GM12878 (cell line): ENCODE measurements around the gene PMM1. TPM values are rescaled to one million over a fixed set of nuclear protein-coding genes. Genes with fewer than 3 reads are reported as not detected.

ENCODE experiments used
- ATAC-seq: fragments of 200-7000 bp; cut with Tn5 transposase; 3 replicates; pipeline ENCODE4 v1.9.1; 2020; ENCODE audit warnings: mild to moderate bottlenecking, moderate library complexity
- BruUV-seq: library from RNA; stranded (reverse); fragments of 400-500 nt; replicated peaks from 2 replicates; lab custom pipeline; 2021; lab: Mats Ljungman, UMichigan
- CTCF ChIA-PET: fragments of 300-600 bp; sonication (Branson Sonifier 250); formaldehyde crosslinking; extraction: SDS; loops from one replicate; lab custom pipeline; 2021; ENCODE audit warnings: inconsistent platforms; lab: Yijun Ruan, JAX
- POLR2A ChIA-PET: fragments of 350-600 bp; formaldehyde crosslinking; extraction: SDS; loops from one replicate; lab custom pipeline; 2021; ENCODE audit warnings: inconsistent platforms; lab: Charles Lee
- RAD21 ChIA-PET: fragments of 300-600 bp; sonication (Branson Sonifier 250); formaldehyde crosslinking; loops from one replicate; lab custom pipeline; 2023; ENCODE audit warnings: antibody characterized with exemption; ENCODE audit not compliant: unreplicated experiment; lab: Charles Lee
- SMC1A ChIA-PET: fragments of 300-600 bp; sonication (Branson Sonifier 250); formaldehyde crosslinking; loops from one replicate; lab custom pipeline; 2023; ENCODE audit not compliant: unreplicated experiment, uncharacterized antibody; lab: Charles Lee
- DNase-seq: peaks from one replicate; pipeline ENCODE4 v3.0.0-alpha.2; 2011; ENCODE audit warnings: low read depth, low spot score
- FAIRE-seq: peaks from 3 replicates; lab custom pipeline; 2011; peaks lifted over from hg19 to GRCh38; lab: Jason Lieb, UNC
- H2AFZ ChIP-seq: 2 replicates; pipeline ENCODE4 v1.6.0; 2011; ENCODE audit warnings: low read depth, low read length, control low read depth; ENCODE audit not compliant: control insufficient read depth
- H3K27ac ChIP-seq: 2 replicates; pipeline ENCODE4 v1.5.1; 2011; ENCODE audit warnings: control low read depth; ENCODE audit not compliant: control insufficient read depth, insufficient read depth
- H3K27me3 ChIP-seq, 2 experiments: replicated peaks in 1 of 2; 2 replicates each; pipeline versions ENCODE4 v1.6.0 to v1.6.1; 2011; ENCODE audit warnings: low read length in 1 of 2; ENCODE audit not compliant: control insufficient read depth in 2 of 2, insufficient read depth in 2 of 2
- H3K36me3 ChIP-seq, 2 experiments: 2 replicates each; pipeline ENCODE4 v1.5.1; 2011; ENCODE audit warnings: low read length in 1 of 2; ENCODE audit not compliant: control insufficient read depth in 2 of 2, insufficient read depth in 2 of 2
- H3K4me1 ChIP-seq: 2 replicates; pipeline ENCODE4 v1.6.1; 2011; ENCODE audit warnings: mild to moderate bottlenecking, low read length, moderate library complexity, mixed read lengths; ENCODE audit not compliant: control insufficient read depth, insufficient read depth
- H3K4me2 ChIP-seq: 2 replicates; pipeline ENCODE4 v1.6.0; 2011; ENCODE audit warnings: control low read depth; ENCODE audit not compliant: control insufficient read depth, insufficient read depth
- H3K4me3 ChIP-seq: fragments of 200-600 bp; sonication (generic); 2 replicates; pipeline ENCODE4 v1.5.1; 2016
- H3K79me2 ChIP-seq: 2 replicates; pipeline ENCODE4 v1.6.0; 2011; ENCODE audit warnings: low read length; ENCODE audit not compliant: control insufficient read depth, insufficient read depth
- H3K9ac ChIP-seq: 2 replicates; pipeline ENCODE4 v1.8.0; 2011; ENCODE audit warnings: low read length, control low read depth, mixed read lengths; ENCODE audit not compliant: control insufficient read depth, insufficient read depth
- H3K9me3 ChIP-seq: replicated peaks from 3 replicates; pipeline ENCODE4 v1.5.1; 2011; ENCODE audit warnings: mild to moderate bottlenecking, low read length; ENCODE audit not compliant: control insufficient read depth, insufficient read depth
- H4K20me1 ChIP-seq: 2 replicates; pipeline ENCODE4 v1.6.0; 2011; ENCODE audit not compliant: control insufficient read depth, insufficient read depth
- ATF7 ChIP-seq: fragments of 450-650 bp; IDR thresholded peaks from 2 replicates; pipeline ENCODE4 v1.6.1; 2016; ENCODE audit warnings: low read depth, mild to moderate bottlenecking
- BCL11A ChIP-seq: IDR thresholded peaks from 2 replicates; pipeline ENCODE4 v1.6.1; 2011; ENCODE audit warnings: low read depth, low read length
- ETV6 ChIP-seq, 2 experiments: fragments of 450-650 bp in 1 of 2; IDR thresholded peaks in 1 of 2; conservative IDR thresholded peaks in 1 of 2; 2 replicates each; pipeline ENCODE4 v1.6.1; 2014; ENCODE audit warnings: antibody characterized with exemption in 1 of 2, borderline replicate concordance in 1 of 2, low read depth in 1 of 2, mild to moderate bottlenecking in 1 of 2, moderate library complexity in 1 of 2
- FOXM1 ChIP-seq: IDR thresholded peaks from 2 replicates; pipeline ENCODE4 v1.6.1; 2012; ENCODE audit warnings: low read depth, mild to moderate bottlenecking, inconsistent platforms, low read length, moderate library complexity
- GABPA ChIP-seq: IDR thresholded peaks from 2 replicates; pipeline ENCODE4 v1.6.1; 2014; ENCODE audit warnings: antibody characterized with exemption, low read depth, mild to moderate bottlenecking, inconsistent platforms
- JUND ChIP-seq: IDR thresholded peaks from 2 replicates; pipeline ENCODE4 v1.6.1; 2012; ENCODE audit warnings: low read depth, mild to moderate bottlenecking, low read length, improper control_type of control experiment, moderate library complexity
- LARP7 ChIP-seq: fragments of 450-650 bp; IDR thresholded peaks from 2 replicates; pipeline ENCODE4 v1.6.1; 2017; ENCODE audit warnings: mild to moderate bottlenecking
- MTA2 ChIP-seq: fragments of 450-650 bp; IDR thresholded peaks from 2 replicates; pipeline ENCODE4 v1.6.1; 2016; ENCODE audit warnings: low read depth, mild to moderate bottlenecking, moderate library complexity
- MTA3 ChIP-seq: IDR thresholded peaks from 2 replicates; pipeline ENCODE4 v1.6.1; 2012; ENCODE audit warnings: low read length, inconsistent platforms, borderline replicate concordance
- MYC ChIP-seq: IDR thresholded peaks from 2 replicates; pipeline ENCODE4 v1.6.1; 2011; ENCODE audit warnings: mild to moderate bottlenecking, low read length, moderate library complexity, inconsistent platforms; ENCODE audit not compliant: insufficient read depth, insufficient replicate concordance, insufficient read length, severe bottlenecking
- PAX5 ChIP-seq: IDR thresholded peaks from 2 replicates; pipeline ENCODE4 v1.6.1; 2011; ENCODE audit warnings: low read depth, low read length, borderline replicate concordance
- SIN3A ChIP-seq: IDR thresholded peaks from 2 replicates; pipeline ENCODE4 v1.6.1; 2012; ENCODE audit warnings: low read depth, low read length, improper control_type of control experiment
- STAT3 ChIP-seq: IDR thresholded peaks from 2 replicates; pipeline ENCODE4 v1.6.1; 2011; ENCODE audit warnings: low read depth, low read length, improper control_type of control experiment
- TARDBP ChIP-seq: IDR thresholded peaks from 2 replicates; pipeline ENCODE4 v1.6.1; 2016; ENCODE audit warnings: borderline replicate concordance
- WGBS: methylation state at CpG from one replicate; pipeline ENCODE4 v1.1.6; 2016; ENCODE audit warnings: low lambda C conversion rate; ENCODE audit not compliant: insufficient replicate concordance, insufficient coverage; ENCODE audit errors: missing lambda C conversion rate; 5-methylcytosine and 5-hydroxymethylcytosine counted together
- in situ Hi-C: fragments of 300-500 bp; cut with MboI; formaldehyde crosslinking; loops from 9 replicates; pipeline ENCODE4 v1.14.3; 2018; ENCODE audit warnings: mixed read lengths
- intact Hi-C: fragments of 100-400 bp; cut with micrococcal nuclease; formaldehyde crosslinking; loops from one replicate; pipeline ENCODE4 v1.14.2; 2022; ENCODE audit not compliant: unreplicated experiment
- polyA plus RNA-seq, 11 experiments: library from polyadenylated mRNA; depleted of rRNA in 4 of 11; unstranded in 6 of 11; stranded (reverse) in 5 of 11; fragments of >200 nt; fragmentation: Nextera tagmentation in 4 of 11; fragmentation: Illumina TruSeq in 1 of 11; extraction: Ambion mirVana in 4 of 11; extraction: Trizol in 1 of 11; gene quantifications; 1 replicate in 1 of 11; 2 replicates in 10 of 11; pipeline versions ENCODE4 v1.2.1 to v1.2.3, GENCODE V29; 2011 to 2016; ENCODE audit warnings: inconsistent platforms in 2 of 11, missing spikeins in 2 of 11, low read depth in 1 of 11
- total RNA-seq, 4 experiments: library from RNA; depleted of rRNA in 3 of 4; stranded (reverse); fragments of >200 nt in 3 of 4; fragmentation: Illumina TruSeq in 1 of 4; extraction: Trizol in 1 of 4; gene quantifications; 2 replicates each; pipeline versions ENCODE4 v1.2.1 to v1.2.3, GENCODE V29; 2013 to 2021
- TF ChIP-seq, protein P1 (sequence below): fragments of 450-650 bp; IDR thresholded peaks from 2 replicates; pipeline ENCODE4 v1.6.1; 2017; ENCODE audit warnings: borderline replicate concordance
- TF ChIP-seq, protein P2 (sequence below): fragments of 450-650 bp; IDR thresholded peaks from 2 replicates; pipeline ENCODE4 v1.6.1; 2014; ENCODE audit warnings: mild to moderate bottlenecking
- TF ChIP-seq, protein P3 (sequence below): IDR thresholded peaks from 2 replicates; pipeline ENCODE4 v1.6.1; 2012; ENCODE audit warnings: low read length, inconsistent platforms
- TF ChIP-seq, protein P4 (sequence below): IDR thresholded peaks from 2 replicates; pipeline ENCODE4 v1.6.1; 2012; ENCODE audit warnings: low read depth, low read length, improper control_type of control experiment

PMM1 gene
- total and polyA plus RNA-seq, 10 of the 15 experiments (the other 5 are each of a cell fraction or from before 2014, with no cell fraction given), result 8.2 to 32.2 (median 16.9) TPM

DNA sequence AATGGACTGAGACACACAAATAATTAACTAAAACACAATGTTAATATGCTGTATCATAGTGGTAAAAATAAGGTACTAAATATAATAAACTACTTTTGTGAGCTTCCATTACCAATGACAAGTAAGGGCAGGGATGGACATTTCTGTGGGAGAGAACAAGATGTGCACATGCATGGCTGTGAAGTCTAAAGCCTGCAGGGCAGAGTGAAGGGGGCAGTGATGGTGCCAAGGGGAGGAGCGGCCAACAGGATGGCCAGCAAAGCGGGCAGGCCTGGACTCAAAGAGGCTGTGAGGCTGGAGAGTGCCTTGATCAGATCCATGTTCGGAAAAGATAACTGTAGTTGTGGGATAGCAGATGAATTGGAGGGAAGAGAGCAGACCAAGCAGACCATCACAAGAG, 18.7 kb upstream of the PMM1 start (continued):
- TF ChIP-seq, protein P1, sequence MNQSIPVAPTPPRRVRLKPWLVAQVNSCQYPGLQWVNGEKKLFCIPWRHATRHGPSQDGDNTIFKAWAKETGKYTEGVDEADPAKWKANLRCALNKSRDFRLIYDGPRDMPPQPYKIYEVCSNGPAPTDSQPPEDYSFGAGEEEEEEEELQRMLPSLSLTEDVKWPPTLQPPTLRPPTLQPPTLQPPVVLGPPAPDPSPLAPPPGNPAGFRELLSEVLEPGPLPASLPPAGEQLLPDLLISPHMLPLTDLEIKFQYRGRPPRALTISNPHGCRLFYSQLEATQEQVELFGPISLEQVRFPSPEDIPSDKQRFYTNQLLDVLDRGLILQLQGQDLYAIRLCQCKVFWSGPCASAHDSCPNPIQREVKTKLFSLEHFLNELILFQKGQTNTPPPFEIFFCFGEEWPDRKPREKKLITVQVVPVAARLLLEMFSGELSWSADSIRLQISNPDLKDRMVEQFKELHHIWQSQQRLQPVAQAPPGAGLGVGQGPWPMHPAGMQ, result no peak
- no peak for TF ChIP-seq SIN3A
- TF ChIP-seq LARP7, result no peak
- TF ChIP-seq MYC, result no peak

DNA sequence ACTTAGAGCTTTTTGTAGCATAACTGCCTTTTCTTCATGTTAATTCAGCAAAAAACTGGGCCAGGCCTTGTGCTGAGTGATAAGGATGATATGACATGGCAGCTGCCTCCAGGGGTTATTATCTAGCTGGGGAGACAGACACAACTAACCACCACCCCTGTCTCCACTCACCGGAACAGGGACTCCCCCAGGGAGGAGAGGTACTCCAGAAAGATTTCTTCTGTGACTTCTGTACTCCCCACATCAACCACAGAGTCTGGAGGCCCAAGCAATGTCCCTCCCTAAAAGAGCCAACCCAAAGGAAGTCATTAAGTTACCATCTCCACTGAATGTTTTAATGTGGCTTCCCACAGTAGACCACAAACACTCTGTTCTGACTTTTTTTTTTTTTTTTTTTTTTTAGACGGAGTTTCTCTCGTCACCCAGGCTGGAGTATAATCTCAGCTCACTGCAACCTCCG, 14.3 kb upstream of the PMM1 start:
- Histone ChIP-seq H3K36me3 (peaks cover 8 to 39% of the 10 kb centered on the region in 2 experiments), H3K27ac (no peak overlapping the region), H3K4me2 (peak overlapping the region; percentile 32; the same call in 1 of the 2 replicates), H2AFZ (no peak overlapping the region), H3K79me2 (no peaks in the 10 kb centered on the region; the same call in 1 of the 2 replicates), H3K9ac (no peak overlapping the region), H3K4me3 (no peak overlapping the region), H3K27me3 (no peaks in the 10 kb centered on the region), H3K9me3 (no peaks in the 10 kb centered on the region; the same call in 2 of the 3 replicates), H3K4me1 (peaks cover 21% of the 10 kb centered on the region), H4K20me1 (peaks cover 15% of the 10 kb centered on the region)
- intact Hi-C loops (no loop called here), in situ Hi-C loops (no loop called here)
- ChIA-PET CTCF (interaction anchor here (0.7 to 2.0 kb wide), 4 partner anchors 15 to 63 kb away, joined by 3 to 12 read pairs (median 4); partner anchors contain the start of genes DESI1, PMM1 and XRCC6), POLR2A (interaction anchor here (0.6 to 1.9 kb wide), 12 partner anchors 9 to 233 kb away, joined by 3 to 23 read pairs (median 6); partner anchors contain the start of genes ACO2, CCDC134, DESI1 and PHF5A), SMC1A (interaction anchor here (0.6 to 4.5 kb wide), 8 partner anchors 9 to 259 kb away, joined by 3 to 22 read pairs (median 5); partner anchors contain the start of genes DESI1, PMM1 and XRCC6), RAD21 (interaction anchor here (0.6 to 1.9 kb wide), 9 partner anchors 13 to 258 kb away, joined by 3 to 15 read pairs (median 4); partner anchors contain the start of genes DESI1, PMM1, POLR3H and XRCC6)
- FAIRE-seq (peak; percentile 92), ATAC-seq (peak; percentile 99), DNase-seq (peak; percentile 91)
- BruUV-seq, result no TSS peak
- WGBS, result 5% methylated on average over 4 of the region's 4 CpGs
- TF ChIP-seq STAT3, result no peak
- TF ChIP-seq BCL11A, result peak; percentile 78
- TF ChIP-seq MTA2, result peak; percentile 96
- TF ChIP-seq, protein P2, sequence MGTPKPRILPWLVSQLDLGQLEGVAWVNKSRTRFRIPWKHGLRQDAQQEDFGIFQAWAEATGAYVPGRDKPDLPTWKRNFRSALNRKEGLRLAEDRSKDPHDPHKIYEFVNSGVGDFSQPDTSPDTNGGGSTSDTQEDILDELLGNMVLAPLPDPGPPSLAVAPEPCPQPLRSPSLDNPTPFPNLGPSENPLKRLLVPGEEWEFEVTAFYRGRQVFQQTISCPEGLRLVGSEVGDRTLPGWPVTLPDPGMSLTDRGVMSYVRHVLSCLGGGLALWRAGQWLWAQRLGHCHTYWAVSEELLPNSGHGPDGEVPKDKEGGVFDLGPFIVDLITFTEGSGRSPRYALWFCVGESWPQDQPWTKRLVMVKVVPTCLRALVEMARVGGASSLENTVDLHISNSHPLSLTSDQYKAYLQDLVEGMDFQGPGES, result no peak
- 0 out of 2 replicates have a peak, but pooled peaks have one; percentile 34 for TF ChIP-seq TARDBP
- TF ChIP-seq FOXM1, result peak; percentile 77
- TF ChIP-seq ETV6 (conservative IDR thresholded peaks at IDR 0.05 in 1 of 2, IDR thresholded peaks at IDR 0.05 in 1 of 2; ENCODE audit: borderline replicate concordance in 1 of 2, low read depth in 1 of 2), result peak in 1 of 2 experiments; percentile 42; a peak in 1 of 4 replicates
- TF ChIP-seq GABPA, result peak; percentile 58; the same call in 1 of the 2 replicates
- peak; percentile 96 for TF ChIP-seq PAX5
- no peak for TF ChIP-seq JUND
- TF ChIP-seq, protein P3, sequence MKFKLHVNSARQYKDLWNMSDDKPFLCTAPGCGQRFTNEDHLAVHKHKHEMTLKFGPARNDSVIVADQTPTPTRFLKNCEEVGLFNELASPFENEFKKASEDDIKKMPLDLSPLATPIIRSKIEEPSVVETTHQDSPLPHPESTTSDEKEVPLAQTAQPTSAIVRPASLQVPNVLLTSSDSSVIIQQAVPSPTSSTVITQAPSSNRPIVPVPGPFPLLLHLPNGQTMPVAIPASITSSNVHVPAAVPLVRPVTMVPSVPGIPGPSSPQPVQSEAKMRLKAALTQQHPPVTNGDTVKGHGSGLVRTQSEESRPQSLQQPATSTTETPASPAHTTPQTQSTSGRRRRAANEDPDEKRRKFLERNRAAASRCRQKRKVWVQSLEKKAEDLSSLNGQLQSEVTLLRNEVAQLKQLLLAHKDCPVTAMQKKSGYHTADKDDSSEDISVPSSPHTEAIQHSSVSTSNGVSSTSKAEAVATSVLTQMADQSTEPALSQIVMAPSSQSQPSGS, result peak; percentile 93
- TF ChIP-seq, protein P4, sequence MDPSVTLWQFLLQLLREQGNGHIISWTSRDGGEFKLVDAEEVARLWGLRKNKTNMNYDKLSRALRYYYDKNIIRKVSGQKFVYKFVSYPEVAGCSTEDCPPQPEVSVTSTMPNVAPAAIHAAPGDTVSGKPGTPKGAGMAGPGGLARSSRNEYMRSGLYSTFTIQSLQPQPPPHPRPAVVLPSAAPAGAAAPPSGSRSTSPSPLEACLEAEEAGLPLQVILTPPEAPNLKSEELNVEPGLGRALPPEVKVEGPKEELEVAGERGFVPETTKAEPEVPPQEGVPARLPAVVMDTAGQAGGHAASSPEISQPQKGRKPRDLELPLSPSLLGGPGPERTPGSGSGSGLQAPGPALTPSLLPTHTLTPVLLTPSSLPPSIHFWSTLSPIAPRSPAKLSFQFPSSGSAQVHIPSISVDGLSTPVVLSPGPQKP, result no peak
- peak; percentile 95 for TF ChIP-seq MTA3
- peak; percentile 78 for TF ChIP-seq ATF7
